ENCODE results near the gene TPTE. TPM values are rescaled to one million over a fixed set of nuclear protein-coding genes. Genes with fewer than 3 reads are reported as not detected.
"Not testable (repeated sequence)": the region's sequence is repeated elsewhere in the genome, so short reads cannot be mapped to it uniquely, and the experiment has no call there.

Gene TPTE
- total RNA-seq, 2 donors from 2014 or later: not detected

- H3K9me3 ChIP-seq; intact Hi-C loops (cut with DNase I); H3K4me1 ChIP-seq; DNase-seq; H3K4me3 ChIP-seq; ATAC-seq; H3K36me3 ChIP-seq (replicated peaks in 1 of 2; ENCODE audit: insufficient read depth in 1 of 2, low read depth in 2 of 2); H3K27ac ChIP-seq; H3K27me3 ChIP-seq: not testable (repeated sequence)
- 57 to 68% methylated on average over 6 of the region's 6 CpGs for WGBS, 2 donors
These were observed 92.9 kb downstream of the TPTE start for GRCh38 chr21:10614285-10614684.

GRCh38 chr21:10616061-10616460 lies 94.7 kb downstream of the TPTE start:
- H3K9me3 ChIP-seq; H3K4me1 ChIP-seq; H3K27ac ChIP-seq; DNase-seq; H3K36me3 ChIP-seq (replicated peaks in 1 of 2; ENCODE audit: insufficient read depth in 1 of 2, low read depth in 2 of 2); H3K27me3 ChIP-seq; H3K4me3 ChIP-seq; intact Hi-C loops (cut with DNase I); ATAC-seq: not testable (repeated sequence)
- WGBS, 2 donors: 52 to 61% methylated on average over 3 of the region's 3 CpGs

- no peak overlapping the region for H3K27ac ChIP-seq
- H3K9me3 ChIP-seq: peaks cover 0 to 8% (median 0%) of the 10 kb centered on the region in 3 donors
- H3K4me3 ChIP-seq: no peak overlapping the region
- 56 to 60% methylated on average over 28 to 30 of the region's 30 CpGs for WGBS, 2 donors
- TF ChIP-seq CTCF (IDR thresholded peaks at IDR 0.05) (no peak), POLR2A (IDR thresholded peaks at IDR 0.05) (no peak)
- intact Hi-C loops (cut with DNase I): no loop called here
- no peaks in the 10 kb centered on the region for H3K27me3 ChIP-seq
- H3K4me1 ChIP-seq: no peaks in the 10 kb centered on the region
- ATAC-seq (no peak), DNase-seq (no peak)
- no peaks in the 10 kb centered on the region for H3K36me3 ChIP-seq (replicated peaks in 1 of 2; ENCODE audit: insufficient read depth in 1 of 2, low read depth in 2 of 2)
These were observed 95.2 kb downstream of the TPTE start for GRCh38 chr21:10616535-10616934.

- H3K27ac ChIP-seq; intact Hi-C loops (cut with DNase I); H3K36me3 ChIP-seq (replicated peaks in 1 of 2; ENCODE audit: insufficient read depth in 1 of 2, low read depth in 2 of 2); H3K4me3 ChIP-seq; DNase-seq; H3K9me3 ChIP-seq; H3K4me1 ChIP-seq; H3K27me3 ChIP-seq; ATAC-seq: not testable (repeated sequence)
- WGBS, 2 donors: 39 to 42% methylated on average over 3 of the region's 3 CpGs
These were observed 95.9 kb downstream of the TPTE start for GRCh38 chr21:10617133-10617752.

GRCh38 chr21:10627316-10627863 lies 106.0 kb downstream of the TPTE start:
- no peak for ATAC-seq
- no peaks in the 10 kb centered on the region for H3K27me3 ChIP-seq
- intact Hi-C loops (cut with DNase I): no loop called here
- H3K36me3 ChIP-seq (replicated peaks in 1 of 2; ENCODE audit: insufficient read depth in 1 of 2, low read depth in 2 of 2): no peaks in the 10 kb centered on the region
- 46 to 56% methylated on average over 47 of the region's 47 CpGs for WGBS, 2 donors
- TF ChIP-seq POLR2A (IDR thresholded peaks at IDR 0.05) (no peak), CTCF (IDR thresholded peaks at IDR 0.05) (no peak)
- no peak for DNase-seq
- H3K4me3 ChIP-seq: no peak overlapping the region
- no peak overlapping the region for H3K27ac ChIP-seq
- no peaks in the 10 kb centered on the region for H3K4me1 ChIP-seq
- peaks cover 0 to 14% (median 0%) of the 10 kb centered on the region in 3 donors for H3K9me3 ChIP-seq

GRCh38 chr21:10629239-10629638 lies 107.9 kb downstream of the TPTE start:
- H3K36me3 ChIP-seq (replicated peaks in 1 of 2; ENCODE audit: insufficient read depth in 1 of 2, low read depth in 2 of 2); H3K27me3 ChIP-seq; H3K4me3 ChIP-seq; H3K27ac ChIP-seq; H3K4me1 ChIP-seq; DNase-seq; intact Hi-C loops (cut with DNase I); ATAC-seq: not testable (repeated sequence)
- H3K9me3 ChIP-seq: peaks cover 0 to 11% (median 0%) of the 10 kb centered on the region in 3 donors
- WGBS, 2 donors: 52 to 54% methylated on average over 3 of the region's 3 CpGs

- H3K27me3 ChIP-seq; ATAC-seq; H3K4me1 ChIP-seq; DNase-seq; intact Hi-C loops (cut with DNase I); H3K36me3 ChIP-seq (replicated peaks in 1 of 2; ENCODE audit: insufficient read depth in 1 of 2, low read depth in 2 of 2); H3K27ac ChIP-seq; H3K4me3 ChIP-seq: not testable (repeated sequence)
- 51 to 63% methylated on average over 5 to 6 of the region's 6 CpGs for WGBS, 2 donors
- peaks cover 0 to 14% (median 0%) of the 10 kb centered on the region in 3 donors for H3K9me3 ChIP-seq
These were observed 109.4 kb downstream of the TPTE start for GRCh38 chr21:10630829-10631228.

- intact Hi-C loops (cut with DNase I); ATAC-seq; H3K27me3 ChIP-seq; H3K4me3 ChIP-seq; H3K27ac ChIP-seq; H3K36me3 ChIP-seq (replicated peaks in 1 of 2; ENCODE audit: insufficient read depth in 1 of 2, low read depth in 2 of 2); H3K4me1 ChIP-seq; DNase-seq: not testable (repeated sequence)
- H3K9me3 ChIP-seq: peaks cover 0 to 15% (median 0%) of the 10 kb centered on the region in 3 donors
- WGBS, 2 donors: 30 to 35% methylated on average over 5 of the region's 5 CpGs
These were observed 109.9 kb downstream of the TPTE start for GRCh38 chr21:10631316-10631715.

GRCh38 chr21:10638144-10638543 lies 116.8 kb downstream of the TPTE start:
- H3K36me3 ChIP-seq (replicated peaks in 1 of 2; ENCODE audit: insufficient read depth in 1 of 2, low read depth in 2 of 2); intact Hi-C loops (cut with DNase I); H3K4me3 ChIP-seq; DNase-seq; H3K27ac ChIP-seq; ATAC-seq; H3K27me3 ChIP-seq; H3K4me1 ChIP-seq: not testable (repeated sequence)
- 36 to 53% methylated on average over 9 of the region's 9 CpGs for WGBS, 2 donors
- peaks cover 0 to 17% (median 0%) of the 10 kb centered on the region in 3 donors for H3K9me3 ChIP-seq

Data from body of pancreas (tissue), 4 donors.